Measurements from ENCODE around the gene ZNF778. TPM values are rescaled to one million over a fixed set of nuclear protein-coding genes. Genes with fewer than 3 reads are reported as not detected.

The ZNF778 gene
- total and polyA plus RNA-seq, 2 of the 13 experiments (the other 11 are each of a cell fraction or from before 2014, with no cell fraction given): 3.8 to 7.2 TPM

- TF ChIP-seq AFF4 (CRISPR knock-in tag; IDR thresholded peaks at IDR 0.05) (no peak), ZNF557 (CRISPR knock-in tag; IDR thresholded peaks at IDR 0.05) (0 out of 2 replicates have a peak, but pooled peaks have one; percentile 56), FOXM1 (CRISPR knock-in tag; IDR thresholded peaks at IDR 0.05) (no peak), CBX2 (IDR thresholded peaks at IDR 0.05; ENCODE audit: low read depth, low read length) (no peak), CBX2 (CRISPR knock-in tag; IDR thresholded peaks at IDR 0.05; ENCODE audit: low read depth) (no peak), PHF5A (CRISPR knock-in tag; IDR thresholded peaks at IDR 0.05; ENCODE audit: low read depth, unreplicated experiment) (no peak), TGIF2 (CRISPR knock-in tag; IDR thresholded peaks at IDR 0.05) (no peak), ZNF564 (CRISPR knock-in tag; IDR thresholded peaks at IDR 0.05) (0 out of 2 replicates have a peak, but pooled peaks have one; percentile 38), NR2F6 (IDR thresholded peaks at IDR 0.05) (no peak), NR2F6 (CRISPR knock-in tag; IDR thresholded peaks at IDR 0.05) (0 out of 2 replicates have a peak, but pooled peaks have one; percentile 7), ZNF792 (CRISPR knock-in tag; IDR thresholded peaks at IDR 0.05) (peak; percentile 48; the same call in 1 of the 2 replicates), MYC (CRISPR knock-in tag; IDR thresholded peaks at IDR 0.05; ENCODE audit: borderline replicate concordance) (peak; percentile 60), ZNF546 (CRISPR knock-in tag; conservative IDR thresholded peaks at IDR 0.05) (0 out of 2 replicates have a peak, but pooled peaks have one; percentile 41), GPBP1L1 (CRISPR knock-in tag; IDR thresholded peaks at IDR 0.05) (no peak), NFE2L1 (CRISPR knock-in tag; IDR thresholded peaks at IDR 0.05; ENCODE audit: borderline replicate concordance) (no peak), SP1 (IDR thresholded peaks at IDR 0.05) (no peak), SP1 (CRISPR knock-in tag; IDR thresholded peaks at IDR 0.05) (peak; percentile 77), ZNF33B (CRISPR knock-in tag; IDR thresholded peaks at IDR 0.05) (no peak), SKI (IDR thresholded peaks at IDR 0.05; ENCODE audit: partially characterized antibody) (no peak), TFAP4 (IDR thresholded peaks at IDR 0.05; ENCODE audit: borderline replicate concordance, low read depth) (no peak), ZNF574 (CRISPR knock-in tag; IDR thresholded peaks at IDR 0.05) (no peak), RBFOX2 (IDR thresholded peaks at IDR 0.05; ENCODE audit: low read depth, low read length) (peak; percentile 81), ZNF282 (IDR thresholded peaks at IDR 0.05; ENCODE audit: partially characterized antibody) (no peak)
Measured at GRCh38 chr16:89201439-89202377, 15.8 kb upstream of the ZNF778 start (continued).

Data from HepG2 (cell line).